GM19043 (cell line): ENCODE results near the gene PDHX.
"Not testable (repeated sequence)": the region's sequence is repeated elsewhere in the genome, so short reads cannot be mapped to it uniquely, and the experiment has no call there.

Experiments used
- ATAC-seq: cut with Tn5 transposase; IDR thresholded peaks from one replicate; pipeline ENCODE4 v1.9.1; 2021; ENCODE audit warnings: low read depth; ENCODE audit not compliant: unreplicated experiment

The PDHX gene

DNA sequence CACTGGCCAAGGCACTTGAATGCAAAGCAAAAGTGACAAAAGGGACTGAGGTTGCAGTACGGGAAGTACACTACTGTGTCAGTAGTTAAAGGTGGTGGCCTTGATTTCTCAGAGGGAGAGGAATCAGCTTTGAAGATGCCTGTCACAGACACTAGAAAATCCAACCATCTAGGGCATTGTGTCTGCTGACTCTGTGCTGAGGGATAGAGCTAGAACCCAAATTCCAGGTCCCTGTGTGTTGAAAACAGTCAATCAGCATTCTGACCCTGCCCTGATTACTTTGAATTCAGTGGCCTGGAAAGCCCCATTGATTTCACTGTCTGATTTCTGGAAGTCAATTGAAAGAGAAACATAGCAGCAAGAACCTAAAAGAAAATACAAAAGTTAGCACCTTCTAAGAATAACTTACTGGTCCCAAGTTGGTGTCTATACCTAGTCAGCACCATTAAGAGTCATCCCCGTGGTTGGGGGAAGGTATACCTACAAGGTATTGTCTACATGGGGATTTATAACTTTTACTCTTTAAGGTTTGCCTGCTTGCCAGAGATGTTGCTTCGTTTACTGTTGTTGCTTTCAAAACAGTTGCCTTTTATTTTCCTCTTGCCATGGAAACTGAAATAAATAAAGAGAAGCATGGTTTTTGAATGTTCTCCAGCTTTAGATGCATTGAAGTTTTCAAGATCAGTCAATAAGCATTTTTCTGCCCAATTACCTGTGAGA lies 97.3 kb downstream of the PDHX start:
- ATAC-seq = no peak

DNA sequence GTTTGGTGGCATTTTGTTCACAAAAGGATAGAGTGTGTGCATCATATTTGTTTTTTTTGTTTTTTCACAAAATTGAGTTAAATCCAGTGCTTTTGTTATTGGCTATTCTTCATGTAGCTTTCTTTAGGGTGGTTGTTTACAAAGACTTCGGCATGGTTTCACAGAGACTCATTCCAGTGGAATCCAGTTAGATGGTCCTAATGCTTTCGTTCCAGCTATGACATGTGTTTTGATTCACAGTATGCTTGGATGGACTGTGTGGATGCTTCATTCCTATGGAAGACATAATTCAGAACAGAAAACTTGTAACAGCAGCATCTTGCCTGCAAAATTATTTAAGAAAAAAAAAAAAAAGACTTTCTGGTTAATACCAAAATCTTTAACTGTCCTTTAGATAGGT lies 97.9 kb downstream of the PDHX start:
- no peak for ATAC-seq

DNA sequence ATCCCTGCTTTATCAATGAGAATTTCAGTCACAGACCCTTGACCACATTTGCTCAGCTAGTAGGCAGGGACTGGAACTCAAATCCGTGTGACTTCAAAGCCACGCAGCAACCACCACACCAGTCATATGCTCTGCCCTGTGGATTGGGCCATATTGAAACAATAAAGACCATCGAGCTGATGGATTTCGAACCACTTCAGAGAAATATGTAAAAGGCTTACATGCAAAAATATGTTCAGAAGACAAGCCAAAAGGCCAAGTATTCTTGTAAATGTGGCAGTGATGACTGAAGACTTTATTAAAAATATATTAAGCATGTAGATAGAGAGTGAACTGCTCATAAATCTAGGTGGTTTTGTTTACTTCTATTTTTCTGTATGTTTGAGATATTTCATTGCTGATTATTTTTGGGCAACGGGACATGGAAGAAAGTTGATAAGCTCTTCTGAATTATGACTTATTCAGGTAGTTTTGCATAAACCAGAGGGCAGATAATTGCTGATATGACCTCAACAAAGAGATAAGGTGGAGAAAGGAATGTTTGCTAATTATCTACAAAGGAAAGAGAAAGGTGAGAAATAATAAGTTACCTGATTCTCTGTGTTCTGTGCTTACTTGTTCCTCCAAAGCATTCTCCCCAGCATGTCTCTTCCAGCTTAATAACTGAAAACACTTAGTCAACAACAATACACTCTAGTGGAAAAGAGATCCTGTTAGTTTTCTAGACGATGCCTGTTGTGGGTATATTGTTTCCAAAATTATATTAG lies 99.4 kb downstream of the PDHX start:
- no peak for ATAC-seq

DNA sequence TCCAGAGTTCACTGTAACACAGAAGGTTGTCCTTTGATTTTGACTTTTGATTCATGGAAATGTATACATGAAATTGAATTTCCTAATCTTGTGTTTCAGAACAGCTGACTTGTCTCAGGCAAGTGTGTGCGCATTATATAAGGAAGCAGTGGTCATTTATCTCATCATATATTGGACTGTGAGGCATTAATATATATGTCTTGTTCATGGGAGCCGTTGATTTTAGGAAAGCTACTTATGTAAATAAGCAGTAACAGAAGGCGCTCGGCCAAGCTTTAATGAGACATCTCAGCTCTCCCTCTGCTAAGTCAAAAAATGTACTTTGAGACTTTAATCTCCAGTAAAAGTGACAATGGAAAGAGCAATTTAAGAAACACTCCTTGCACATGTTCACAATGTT lies 100.5 kb downstream of the PDHX start:
- no peak for ATAC-seq

DNA sequence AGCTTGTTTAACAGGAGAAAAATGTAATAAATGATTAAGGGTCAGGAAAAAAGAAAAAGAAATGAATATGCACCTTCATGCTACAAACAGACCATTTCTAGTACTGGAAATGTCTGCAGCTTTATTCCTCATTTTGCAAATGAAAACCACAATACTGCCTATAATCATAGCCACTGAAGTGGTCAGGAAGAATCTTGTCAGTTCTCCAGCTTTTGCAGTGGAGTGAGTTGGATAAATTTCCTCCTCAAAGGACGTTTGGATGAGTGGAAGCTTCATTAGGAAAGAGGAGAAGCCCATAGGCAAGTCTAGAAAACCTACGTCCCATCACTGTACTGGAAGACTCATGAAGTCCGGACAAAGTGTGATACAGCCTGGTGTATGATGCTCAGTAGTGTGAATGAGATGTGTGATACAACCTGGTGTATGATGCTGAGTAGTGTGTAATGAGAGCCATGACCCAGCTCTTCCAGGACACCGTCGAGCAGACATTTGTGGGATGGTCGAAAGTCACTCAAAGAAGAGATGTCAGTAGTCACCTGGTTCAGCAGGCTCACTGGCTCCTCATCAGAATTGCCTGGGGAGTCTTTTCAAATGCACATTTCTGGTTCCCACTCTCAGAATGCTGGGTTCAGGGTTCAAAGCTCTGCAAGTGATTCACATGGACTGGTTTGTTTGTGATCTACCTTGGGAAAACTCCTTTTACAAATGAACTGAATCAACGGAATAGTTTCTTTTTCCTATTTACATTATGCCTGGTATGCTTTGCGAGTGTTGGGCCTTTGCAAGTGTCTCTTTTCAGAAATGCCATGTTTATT lies 101.3 kb downstream of the PDHX start:
- no peak for ATAC-seq

DNA sequence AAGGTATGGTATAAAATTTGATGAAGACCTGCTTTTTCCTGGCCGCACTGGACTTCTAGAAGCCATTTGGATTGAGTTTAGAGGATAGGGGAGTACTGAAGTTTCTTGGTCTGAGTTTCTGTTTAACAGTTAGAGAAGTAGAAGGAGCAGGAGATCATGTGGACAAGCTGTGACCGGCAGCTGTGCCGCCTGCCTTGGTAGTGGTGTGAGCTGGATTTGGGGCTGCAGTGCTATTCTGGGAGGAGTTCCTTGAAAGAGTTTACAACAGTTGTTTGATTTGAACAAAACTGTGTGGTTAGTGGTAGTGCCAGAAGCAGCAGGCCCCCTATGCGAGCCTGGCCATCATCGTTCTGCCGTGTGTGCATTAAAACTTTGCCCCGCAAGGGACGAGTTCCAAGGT lies 105.2 kb downstream of the PDHX start:
- ATAC-seq = no peak

DNA sequence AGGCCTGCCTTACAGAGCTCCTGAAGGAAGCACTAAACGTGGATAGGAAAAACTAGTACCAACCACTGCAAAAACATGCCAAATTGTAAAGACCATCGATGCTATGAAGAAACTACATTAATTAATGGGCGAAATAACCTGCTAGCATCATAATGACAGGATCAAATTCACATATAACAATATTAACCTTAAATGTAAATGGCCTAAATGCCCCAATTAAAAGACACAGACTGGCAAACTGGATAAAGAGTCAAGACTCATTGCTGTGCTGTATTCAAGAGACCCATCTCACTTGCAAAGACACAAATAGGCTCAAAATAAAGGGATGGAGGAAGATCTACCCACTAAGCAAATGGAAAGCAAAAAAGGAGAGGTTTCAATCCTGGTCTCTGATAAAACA lies 107.5 kb downstream of the PDHX start:
- ATAC-seq = not testable (repeated sequence)

DNA sequence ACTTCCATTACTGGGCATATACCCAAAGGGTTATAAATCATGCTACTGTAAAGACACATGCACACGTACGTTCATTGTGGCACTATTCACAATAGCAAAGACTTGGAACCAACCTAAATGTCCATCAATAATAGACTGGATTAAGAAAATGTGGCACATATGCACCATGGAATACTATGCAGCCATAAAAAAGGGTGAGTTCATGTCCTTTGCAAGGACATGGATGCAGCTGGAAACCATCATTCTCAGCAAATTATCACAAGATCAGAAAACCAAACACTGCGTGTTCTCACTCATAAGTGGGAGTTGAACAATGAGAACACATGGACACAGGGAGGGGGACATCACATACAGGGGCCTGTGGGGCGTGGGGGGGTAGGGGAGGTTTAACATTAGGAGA lies 111.6 kb downstream of the PDHX start:
- not testable (repeated sequence) for ATAC-seq

DNA sequence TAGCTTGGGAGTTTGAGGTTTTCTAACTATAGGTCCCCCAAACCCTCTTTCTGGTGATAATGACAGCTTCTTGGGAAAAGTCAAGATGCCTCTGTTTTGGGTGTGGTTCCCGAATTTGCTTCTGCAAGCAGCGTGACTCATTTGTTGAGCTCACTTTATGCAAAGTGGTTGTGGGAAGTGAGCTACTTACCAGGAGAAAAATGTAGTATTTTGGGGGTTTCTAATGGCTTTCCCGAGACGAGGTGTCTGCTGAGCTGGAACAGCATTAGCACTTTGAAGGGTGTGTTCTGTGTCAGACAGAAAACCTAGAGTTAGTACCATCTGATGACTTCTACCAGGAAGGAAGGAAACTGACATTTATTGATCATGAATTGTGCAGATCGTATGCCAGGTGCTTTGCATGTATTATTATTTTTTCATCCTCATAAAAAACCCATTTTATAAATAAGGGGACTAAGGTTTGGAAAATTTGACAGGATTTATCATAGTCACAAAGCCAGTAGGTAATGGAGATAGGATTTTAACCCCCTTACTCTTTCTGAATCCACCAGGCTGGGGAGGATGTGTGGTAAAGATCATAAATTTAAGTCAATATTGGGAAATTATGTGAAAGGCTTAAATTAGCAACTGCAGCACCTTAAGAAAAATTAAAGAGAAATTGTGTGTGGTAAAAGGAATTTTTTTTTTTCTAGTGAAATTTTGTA lies 113.7 kb downstream of the PDHX start:
- peak; percentile 89 for ATAC-seq

DNA sequence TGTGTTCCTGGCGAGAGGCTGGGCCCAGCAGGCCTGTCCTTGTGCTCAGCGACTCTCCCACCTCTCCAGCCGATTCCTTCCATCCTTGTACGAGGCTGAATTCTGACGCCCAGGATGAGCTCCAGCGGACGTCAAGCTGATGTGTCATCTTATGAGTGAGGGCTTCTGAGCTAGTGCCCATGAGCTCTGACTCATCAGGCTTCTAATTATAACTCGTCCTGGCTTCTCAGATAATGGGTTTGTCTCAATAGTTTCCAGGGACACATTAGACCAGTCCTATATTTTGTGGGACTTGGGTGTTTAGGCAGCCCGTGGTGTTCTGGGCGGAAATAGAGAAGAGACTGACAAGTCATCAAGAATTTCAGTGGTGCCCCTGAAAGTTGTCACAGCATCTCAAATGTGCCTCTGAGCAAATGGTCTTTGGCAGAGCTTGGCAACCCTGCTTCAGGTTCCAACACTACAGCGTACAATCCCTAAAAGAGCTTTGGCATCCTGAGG lies 114.3 kb downstream of the PDHX start:
- no peak for ATAC-seq

DNA sequence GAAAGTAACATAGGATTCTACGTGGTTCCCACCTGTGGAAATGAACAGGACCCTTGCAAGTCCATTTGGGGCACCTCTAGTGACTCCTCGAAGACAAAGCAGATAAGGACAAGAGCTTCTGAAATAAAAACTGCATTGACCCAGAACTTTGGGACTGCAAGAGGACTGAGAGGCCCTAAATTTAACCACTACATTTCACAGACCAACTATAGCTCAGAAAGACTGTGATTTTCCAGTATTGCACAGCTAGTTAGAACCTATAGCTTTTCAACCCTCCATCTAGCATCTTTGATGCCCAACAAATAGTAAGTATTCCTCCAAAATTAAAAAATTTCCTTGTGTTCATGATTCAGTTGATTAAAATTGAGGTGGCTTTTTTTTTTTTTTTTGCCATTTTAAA lies 114.9 kb downstream of the PDHX start:
- ATAC-seq = no peak

DNA sequence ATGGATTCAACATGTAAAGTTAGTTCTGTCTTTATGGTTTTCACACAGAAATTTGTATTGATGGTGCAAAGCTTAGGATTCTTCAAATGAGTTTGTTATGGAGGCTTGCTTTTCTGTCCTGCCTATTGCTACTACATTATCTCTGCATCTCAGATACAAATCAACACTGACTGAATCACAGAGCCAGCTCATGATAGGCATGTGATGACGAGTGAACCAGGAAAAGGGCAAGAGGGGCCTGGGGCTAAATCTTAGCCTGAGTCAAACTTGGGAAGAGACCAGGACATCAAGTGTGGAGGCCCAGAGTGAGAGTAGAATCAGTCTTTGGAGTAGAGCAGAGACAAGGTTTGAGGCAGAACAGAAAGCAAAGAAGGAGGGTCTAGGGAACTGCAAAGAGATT lies 115.4 kb downstream of the PDHX start:
- ATAC-seq = no peak

DNA sequence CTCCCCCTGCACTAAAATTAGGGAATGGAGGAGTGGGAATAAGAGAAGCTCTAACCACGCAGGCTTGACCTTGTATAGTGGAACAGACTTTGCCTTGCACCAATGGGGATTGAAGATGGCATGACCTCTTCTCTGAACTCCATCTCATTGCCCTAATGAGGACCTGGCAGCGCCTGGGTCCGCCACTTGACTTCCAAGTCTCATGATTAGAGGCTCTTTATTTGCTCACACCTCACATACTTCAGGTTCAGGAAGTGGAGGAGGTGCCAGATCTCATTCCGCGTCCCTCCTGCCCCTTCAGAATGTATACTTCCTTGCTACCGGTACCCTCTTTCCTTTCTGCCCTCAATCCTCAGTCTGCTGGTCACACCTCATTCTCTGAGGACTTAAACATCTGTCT lies 116.6 kb downstream of the PDHX start:
- ATAC-seq = no peak

DNA sequence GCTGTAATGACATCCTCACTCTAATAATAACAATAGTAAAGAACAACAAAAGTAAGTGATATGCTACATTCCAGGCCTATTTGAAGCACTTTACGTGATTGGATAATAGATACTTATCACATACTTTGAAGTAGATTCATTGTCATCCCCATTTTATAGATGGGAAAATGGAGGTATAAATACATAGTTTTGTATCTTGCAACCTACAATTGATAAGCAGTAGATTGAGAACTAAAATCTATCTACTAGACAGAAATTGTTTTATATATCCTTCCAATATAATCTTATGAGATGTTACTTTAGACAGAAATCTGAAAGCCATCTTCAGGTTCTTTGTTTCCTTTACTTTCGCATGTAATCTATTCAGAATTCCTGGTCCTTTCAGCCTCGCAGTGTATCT lies 118.0 kb downstream of the PDHX start:
- no peak for ATAC-seq

DNA sequence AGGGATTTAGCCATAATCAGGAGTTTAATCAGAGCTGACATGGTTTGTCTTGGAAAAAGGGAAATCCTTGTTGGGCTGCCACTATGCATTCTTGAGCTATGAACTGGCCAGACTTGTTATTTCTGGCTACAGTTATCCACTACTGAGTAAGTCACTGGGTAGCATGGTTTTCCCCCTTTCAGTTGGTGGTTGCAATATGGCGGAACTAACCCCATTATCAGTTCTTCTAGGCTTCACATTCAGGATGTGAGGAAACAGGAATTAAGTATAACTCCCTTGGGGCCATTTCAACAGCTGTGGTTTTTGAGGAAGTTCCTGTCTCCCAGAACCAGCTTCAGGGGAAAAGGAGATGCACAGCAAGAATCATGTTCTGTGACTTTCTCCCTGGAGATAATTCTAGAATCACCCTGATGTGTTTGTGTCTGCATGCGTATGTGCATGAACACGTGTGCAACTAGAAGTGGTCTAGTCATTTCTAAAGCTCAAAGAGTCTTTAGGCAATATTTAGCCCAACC lies 119.5 kb downstream of the PDHX start:
- peak; percentile 31 for ATAC-seq

DNA sequence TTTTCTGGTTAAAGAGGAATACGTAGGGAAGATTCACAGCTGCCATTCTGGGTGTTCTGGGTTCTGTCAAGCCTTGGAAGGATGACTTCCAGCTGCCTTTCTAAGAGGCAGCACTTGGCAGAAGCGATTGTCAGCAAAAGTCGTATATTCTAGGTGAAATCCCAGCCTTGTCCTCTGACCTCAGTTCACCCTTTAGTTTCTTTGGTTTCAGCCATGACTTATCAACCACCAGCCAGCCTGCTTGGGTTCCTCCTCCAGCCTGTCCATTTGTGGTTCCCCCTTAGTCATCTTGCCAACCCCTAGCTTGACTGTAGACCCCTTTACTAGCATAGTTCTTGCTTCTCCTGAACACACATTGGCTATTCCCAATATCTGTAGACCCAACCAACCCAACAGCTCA lies 120.2 kb downstream of the PDHX start:
- no peak for ATAC-seq

DNA sequence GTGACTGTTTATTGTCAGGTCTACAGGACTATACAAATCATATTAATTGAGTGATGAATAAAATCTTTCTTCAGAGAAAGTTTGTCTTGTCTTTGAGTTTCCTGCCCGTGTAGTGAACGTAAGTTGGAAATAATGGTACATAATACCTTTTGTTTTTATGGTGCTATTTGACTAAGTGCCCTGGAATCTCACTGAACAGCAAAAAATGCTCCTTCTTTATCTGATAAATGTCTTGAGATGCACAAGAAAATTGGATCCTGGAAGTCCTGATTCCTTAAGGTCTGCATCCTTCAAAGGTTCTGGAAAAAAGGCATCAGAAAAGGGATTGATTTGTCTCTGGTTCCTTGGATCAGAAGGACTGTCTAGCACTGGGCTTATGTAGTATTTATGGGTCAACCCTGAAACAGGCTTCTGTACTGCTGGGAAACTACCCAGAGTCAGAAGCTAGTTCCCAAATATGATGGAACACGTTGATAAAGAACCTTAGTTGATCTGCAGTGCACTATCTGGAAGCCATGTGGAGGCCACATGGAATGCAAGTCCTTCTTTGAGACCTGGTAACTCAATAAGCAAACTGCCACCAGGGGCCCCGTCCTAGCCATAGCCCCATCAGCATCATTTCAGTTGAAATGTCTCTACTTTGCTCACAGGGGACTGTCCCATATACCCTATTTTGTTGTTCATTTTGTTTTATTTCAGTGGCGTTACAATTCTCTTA lies 122.0 kb downstream of the PDHX start:
- ATAC-seq = no peak

DNA sequence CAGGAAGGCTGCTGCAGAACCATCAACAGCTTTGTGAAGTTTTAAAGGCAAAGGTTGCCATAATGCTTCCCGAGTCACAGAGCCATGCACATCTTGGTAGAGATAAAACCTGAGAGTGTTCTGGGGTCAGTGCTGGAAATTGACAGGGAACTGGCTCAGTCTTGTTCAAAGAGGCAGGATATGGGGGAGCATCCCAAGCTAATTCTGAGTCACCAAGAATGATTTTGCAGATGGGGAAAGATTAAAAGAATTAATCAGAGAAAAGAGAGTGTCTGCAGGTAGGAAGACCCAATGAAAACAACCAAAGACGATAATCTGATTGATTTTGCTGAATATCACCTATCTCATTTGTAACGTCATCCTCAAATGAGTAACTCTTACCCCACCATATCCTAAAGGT lies 122.7 kb downstream of the PDHX start:
- no peak for ATAC-seq

DNA sequence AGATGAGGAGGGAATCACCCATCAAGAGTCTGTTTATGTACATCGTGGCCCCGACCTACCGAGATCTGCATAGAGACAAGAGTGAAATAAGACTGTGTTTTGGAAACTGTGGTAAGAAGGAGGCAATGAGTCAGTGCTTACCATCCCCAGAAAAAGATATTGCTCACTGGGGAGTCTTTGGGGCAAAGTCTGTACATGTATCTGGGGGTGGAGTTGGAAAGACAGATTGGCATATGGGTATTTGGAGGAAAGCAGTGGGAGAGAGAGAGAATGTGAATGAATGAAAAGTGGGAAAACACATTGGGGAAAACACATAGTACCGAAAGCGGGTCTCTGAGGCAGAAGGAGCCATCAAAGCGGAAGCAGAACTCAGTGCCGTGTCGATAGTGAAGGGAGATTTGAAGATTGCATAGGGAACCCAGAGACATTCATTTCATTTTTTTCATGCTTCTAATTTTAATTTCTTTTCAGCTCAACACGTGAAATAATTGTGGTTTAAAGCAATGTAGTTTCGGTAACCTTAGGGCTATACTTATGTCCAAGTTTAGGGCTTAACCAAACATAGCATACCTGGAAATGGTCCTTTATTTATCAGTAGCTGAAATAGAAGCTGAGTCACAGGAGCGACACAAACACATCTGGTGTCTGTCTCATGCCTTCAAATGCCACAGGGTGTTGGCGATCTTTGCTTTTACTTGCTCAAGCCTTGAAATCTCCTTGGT lies 124.0 kb downstream of the PDHX start:
- peak; percentile 67 for ATAC-seq
